DMS114 treated with DMSO at 0.1 percent for 48 hours (cell line): Measurements from ENCODE around the gene LRRC46.

ENCODE experiments used
- DNase-seq: peaks from one replicate; lab custom pipeline; 2025; ENCODE audit not compliant: unreplicated experiment; lab: John Stamatoyannopoulos, UW

Gene LRRC46, protein sequence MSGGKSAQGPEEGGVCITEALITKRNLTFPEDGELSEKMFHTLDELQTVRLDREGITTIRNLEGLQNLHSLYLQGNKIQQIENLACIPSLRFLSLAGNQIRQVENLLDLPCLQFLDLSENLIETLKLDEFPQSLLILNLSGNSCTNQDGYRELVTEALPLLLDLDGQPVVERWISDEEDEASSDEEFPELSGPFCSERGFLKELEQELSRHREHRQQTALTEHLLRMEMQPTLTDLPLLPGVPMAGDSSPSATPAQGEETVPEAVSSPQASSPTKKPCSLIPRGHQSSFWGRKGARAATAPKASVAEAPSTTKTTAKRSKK

DNA sequence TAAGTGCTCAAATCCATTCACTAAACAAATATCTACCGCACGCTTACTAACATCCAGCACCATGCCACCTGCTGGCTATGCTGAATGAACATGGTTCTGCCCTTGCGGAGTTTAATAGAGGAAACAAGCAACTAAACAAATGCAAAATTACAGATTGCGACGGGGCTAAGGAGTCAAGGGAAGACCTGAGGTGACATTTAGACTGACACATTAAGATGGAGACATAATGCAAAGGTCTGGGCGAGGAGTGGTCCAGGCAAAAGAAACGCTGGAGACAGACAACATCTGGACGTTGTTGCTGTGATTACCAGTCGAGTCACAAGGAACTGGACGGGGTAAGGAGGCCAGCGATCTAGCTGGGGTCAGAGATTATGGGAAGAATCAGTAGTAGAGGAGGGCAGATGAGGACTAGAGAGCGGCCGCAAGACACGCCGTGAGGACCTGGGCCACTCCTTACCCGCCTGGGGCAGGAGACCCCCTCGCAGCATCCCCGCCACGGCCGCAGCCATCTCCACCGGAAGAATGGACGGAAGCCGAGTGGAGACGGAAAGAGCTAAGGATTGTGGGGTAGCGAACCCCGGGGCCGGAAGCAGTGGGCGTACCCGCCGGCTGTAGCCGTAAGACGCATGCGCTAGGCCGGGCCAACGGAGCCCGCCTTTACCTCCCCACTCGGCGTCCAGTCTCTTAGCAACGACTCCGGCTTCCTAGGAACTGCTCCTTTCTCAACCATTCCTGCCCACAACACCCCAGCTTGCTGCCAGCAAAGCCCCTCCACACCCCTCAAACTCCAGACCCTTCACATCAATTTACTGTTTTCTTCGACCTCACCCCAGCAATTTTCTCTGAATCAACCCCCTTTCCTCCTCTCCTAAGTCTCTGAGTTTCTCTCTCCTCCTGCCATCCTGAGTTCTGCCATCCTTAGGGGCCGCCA lies at the start of gene LRRC46, which contains the start of gene MRPL10:
Gene LRRC46 (plus strand): TSS at position 668 of the 931 bp plus-strand sequence. CDS start 320 bp downstream, outside the sequence.
Gene MRPL10 (minus strand): TSS at position 539 of the 931 bp plus-strand sequence. CDS start 30 bp downstream, at position 509.
- peak; percentile 90 for DNase-seq

DNA sequence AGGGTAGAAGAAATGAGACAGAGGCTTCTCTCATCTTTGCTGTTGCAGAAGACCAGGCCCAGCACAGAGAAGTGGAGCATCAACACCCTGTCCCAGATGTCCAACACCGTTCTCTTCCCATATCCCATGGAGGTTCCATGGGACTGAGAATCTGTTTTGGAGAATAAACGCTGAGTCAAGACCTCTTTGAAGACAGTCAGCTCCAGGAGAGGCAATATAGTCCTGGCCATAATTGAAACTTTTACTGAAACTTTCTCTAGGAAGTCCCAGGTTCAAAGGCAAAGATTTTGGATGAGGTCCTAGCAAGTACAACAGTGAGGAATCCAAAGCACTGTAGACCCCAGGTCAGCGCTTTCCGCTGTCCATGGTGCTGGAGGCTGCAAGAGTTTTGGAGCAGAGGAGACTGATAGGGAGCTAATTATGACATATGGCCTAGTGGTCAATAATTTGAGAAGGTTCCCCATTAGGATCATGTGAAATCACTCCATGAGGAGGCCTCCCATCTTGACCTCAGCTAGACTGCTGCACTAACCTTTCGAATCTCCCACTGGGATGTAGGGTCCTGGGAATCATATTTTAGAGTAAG lies 45.8 kb upstream of the LRRC46 start:
- no peak for DNase-seq

DNA sequence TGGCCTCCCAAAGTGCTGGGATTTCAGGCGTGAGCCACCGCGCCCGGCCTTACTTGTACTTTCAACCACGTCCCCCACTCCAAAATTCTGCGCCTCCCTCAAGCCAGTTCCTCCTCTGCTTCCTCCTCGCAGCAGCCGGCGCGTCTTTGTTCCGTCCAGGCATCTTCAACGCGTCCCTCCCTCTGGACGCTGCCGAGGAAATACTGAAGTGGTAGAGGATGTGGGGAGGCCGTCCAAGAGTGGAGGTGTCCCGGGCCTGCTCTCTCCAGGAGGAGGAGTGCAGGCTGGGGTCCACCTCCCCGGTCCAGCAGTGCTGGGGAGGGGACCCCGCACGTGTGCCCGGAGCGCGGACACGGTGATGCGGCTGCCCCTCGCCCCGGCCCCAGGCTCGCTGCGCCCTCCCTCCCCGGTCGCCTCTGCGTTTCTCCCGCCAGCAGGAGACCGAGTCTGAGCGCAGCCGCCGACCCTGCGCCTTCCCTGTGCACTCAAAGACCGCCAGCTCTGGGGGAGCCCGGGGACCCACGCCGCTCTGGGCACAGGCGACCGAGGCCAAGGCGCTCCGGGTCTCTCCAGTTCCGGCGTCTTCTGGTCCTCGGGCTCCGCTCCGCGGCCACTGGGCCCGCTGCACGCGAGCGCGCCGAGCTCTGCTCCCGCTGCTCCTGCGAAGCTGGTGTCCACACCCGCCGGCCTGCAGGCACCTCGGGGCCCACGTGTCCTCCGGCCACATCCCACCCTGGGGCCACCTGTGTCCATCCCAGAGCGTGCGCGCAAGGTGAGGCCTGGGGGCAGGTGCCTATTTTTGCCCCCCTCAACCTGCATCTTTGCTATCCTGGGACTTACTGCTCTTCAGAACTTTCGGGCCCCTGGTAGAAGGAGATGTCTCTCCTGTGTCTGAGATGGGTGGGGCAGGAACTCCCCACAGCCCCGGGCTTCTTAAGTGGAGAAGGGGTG lies 41.6 kb upstream of the LRRC46 start:
- peak; percentile 32 for DNase-seq

DNA sequence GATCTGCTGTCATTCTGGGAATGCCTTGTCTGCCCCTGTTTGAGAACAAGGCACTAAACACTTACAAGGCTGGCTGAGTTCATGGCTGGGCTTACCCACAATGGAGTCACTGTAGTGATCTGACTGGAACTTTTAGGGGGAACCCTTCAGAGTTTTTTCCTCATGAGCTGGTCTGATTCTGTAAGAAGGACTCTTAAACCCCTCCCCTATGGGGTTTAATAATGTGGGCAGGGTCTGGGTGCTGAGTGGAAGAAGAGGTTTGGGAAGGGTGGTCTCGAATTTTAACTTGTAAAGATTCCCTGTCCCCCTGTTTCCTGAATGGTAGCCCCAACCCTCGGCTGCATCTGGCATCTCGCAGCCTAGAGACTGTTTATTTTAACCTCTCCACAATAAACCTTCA lies 40.4 kb upstream of the LRRC46 start:
- DNase-seq, result no peak

DNA sequence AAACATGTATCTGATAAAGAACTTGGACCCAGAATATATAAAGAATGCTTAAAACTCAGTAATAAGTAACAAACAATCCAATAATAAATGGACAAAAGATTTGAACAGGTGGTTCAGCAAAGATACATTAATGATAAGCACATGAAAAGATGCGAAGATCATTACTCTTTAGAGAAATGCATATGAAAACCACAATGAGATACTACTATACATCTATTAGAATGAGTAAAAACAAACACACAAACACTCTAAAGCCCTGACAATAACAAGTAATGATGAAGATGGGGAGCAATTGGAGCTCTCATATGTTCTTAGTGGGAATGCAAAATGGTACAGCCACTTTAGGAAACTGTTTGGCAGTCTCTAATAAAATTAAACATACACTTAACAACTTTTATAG lies 39.0 kb upstream of the LRRC46 start:
- DNase-seq, result no peak

- DNase-seq, result no peak
Observed at GRCh38 chr17:47792979-47793378, 38.5 kb upstream of the LRRC46 start.

- no peak for DNase-seq
Observed at GRCh38 chr17:47797797-47798196, 33.7 kb upstream of the LRRC46 start.

DNA sequence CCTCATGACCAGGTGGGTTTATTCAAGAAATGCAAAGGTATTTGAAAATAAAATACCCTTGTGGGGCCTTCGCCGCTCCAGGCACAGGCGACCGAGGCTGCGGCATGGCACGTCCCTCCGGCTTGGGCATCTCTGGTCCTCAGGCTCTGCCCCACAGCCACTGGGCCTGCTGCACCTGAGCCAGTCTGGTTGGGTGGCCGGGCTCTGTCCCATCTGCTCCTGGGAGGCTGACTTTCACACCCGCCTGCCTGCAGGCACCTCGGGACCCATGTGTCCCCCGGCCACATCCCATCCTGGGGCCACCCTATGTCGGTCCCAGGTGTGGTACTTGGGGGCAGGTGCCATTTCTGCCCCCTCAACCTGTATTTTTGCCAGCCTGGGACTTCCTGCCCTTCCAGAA lies 30.8 kb upstream of the LRRC46 start:
- DNase-seq, result no peak

GRCh38 chr17:47801176-47801765 lies 30.2 kb upstream of the LRRC46 start:
- no peak for DNase-seq

DNA sequence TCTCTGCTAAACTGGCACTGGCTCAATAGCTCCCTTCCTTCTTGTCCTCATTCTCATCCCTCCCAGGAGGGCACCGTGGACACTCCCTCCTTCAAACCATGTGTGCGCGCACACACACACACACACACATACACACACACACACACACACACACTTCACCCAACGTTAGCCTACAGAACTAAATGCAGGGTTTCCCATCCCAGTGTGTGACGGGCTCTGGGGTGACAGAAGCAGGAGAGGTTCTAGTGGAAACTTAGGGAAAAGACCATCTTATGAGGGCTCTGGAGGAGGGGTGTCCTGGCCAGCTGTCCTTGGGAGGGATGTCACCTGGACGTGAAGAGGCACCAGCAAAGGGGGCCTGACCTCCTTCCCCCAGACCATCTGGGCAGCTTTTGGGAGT lies 29.6 kb upstream of the LRRC46 start:
- DNase-seq, result no peak

DNA sequence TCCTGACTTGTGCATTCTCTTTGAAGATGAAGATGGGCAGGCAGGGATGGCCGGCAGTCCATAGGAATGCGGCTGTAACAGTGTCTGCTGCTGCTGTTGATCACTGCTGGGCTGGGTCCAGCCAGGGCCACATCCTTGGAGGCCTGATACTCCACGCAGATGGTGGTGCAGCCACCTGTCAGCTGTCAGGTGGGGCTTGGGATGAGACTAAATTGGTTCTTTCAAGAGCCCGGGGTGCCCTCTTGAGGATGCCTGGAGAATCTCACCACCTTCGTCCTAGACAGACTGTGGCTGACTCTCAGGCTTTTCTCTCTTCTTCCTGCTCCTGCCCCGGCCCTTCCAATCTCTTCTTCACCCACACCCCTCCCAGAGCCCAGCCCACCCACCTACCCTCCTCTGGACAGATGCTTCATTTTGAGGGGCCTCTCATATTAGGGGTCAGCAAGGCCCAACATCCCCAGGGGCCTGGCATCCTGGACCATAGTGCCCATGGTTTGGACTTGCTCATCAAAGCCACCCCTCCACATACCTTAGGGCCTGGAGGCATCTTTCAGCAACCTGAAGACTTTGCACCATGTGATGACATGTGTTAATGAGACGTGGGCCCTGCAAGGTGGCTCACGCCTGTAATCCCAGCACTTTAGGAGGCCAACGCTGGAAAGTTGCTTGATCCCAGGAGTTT lies 29.0 kb upstream of the LRRC46 start:
- DNase-seq, result peak; percentile 24

DNA sequence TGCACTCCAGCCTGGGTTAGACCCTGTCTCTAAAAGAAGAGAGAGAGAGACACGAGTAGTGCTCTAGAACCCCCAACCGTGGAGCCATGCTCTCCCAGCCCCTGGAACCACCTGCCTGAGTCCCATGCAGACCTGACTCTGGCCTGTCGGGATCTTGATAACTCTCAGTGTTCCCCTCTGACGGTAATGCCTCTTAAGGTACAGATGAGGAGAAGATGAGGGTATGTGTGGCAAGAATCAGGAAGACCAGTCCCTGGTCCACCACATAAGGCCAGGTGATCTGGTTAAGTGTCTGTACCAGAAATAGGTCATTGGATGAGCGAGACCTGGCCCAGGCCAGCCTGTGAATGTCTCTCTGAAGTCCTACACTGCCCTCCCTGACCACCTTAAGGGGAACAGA lies 28.3 kb upstream of the LRRC46 start:
- no peak for DNase-seq

- no peak for DNase-seq
Observed at GRCh38 chr17:47803751-47804150, 27.7 kb upstream of the LRRC46 start.

- no peak for DNase-seq
Observed at GRCh38 chr17:47804461-47804860, 27.0 kb upstream of the LRRC46 start.

DNA sequence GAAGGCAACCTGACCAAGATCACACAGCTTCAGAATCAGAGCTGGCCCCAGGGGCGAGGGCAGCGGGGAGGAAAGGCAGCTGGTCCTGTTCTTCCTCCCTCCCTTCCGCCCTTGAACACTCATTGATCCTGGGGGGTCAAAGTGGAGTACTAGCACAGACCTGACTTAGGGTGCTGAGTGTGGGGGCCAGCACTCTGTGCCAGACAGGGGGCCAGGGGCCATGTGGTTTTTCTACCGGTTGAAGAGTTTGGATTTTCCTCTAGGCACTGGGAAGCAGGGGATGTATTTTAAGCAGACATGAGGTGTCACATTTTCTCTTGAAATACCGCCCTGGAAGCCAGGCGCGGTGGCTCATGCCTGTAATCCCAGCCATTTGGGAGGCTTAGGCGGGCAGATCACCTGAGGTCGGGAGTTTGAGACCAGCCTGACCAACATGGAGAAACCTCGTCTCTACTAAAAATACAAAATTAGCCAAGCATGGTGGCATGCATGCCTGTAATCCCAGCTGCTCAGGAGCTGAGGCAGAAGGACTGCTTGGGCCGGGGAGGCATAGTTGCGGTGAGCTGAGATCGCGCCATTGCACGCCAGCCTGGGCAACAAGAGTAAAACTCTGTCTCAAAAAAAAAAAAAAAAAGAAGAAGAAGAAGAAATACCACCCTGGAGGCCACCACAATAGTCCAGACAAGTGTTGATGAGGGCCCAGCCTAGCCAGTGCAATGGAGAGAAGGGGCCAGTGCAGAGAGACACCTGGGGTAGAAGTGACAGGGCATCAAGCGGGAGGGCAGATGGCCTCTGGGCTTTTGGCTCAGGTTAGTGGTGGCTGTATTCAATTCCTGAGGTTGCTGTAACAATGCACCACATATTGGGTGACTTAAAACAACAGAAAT lies 25.2 kb upstream of the LRRC46 start:
- no peak for DNase-seq

DNA sequence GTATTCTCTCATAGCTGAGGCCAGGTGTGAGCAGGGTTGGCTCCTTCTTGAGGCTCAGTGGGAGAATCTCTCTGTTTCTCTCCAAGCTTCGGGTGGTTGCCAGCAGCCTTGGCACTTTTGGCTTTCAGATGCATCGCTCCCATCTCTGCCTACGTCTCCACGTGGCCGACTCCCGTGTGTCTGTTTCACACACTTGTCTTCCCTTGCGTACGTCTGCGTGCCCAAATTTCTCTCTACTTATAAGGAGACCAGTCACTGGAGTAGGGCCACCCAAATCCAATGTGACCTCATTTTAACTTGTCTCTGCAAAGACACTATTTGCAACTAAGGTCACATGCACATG lies 24.6 kb upstream of the LRRC46 start:
- no peak for DNase-seq

DNA sequence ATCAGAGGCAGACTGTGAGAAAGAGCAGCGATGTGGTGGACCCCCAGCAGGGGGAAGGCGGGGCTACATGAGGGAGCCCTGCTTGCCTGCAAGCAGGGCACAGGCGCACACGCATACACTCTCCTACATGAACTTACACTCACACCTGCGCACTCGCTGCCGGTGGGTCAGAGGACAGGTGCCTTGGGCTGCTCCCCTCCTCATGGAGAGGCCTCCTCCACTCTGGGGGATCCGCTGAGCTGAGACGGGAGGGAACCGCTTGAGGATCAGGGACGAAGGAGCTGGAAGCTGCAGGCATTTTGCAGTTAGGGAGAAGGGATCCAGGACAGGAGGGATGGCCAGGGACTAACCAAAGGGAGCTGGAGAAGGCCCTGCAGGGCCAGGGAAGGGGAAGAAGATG lies 24.0 kb upstream of the LRRC46 start:
- no peak for DNase-seq

DNA sequence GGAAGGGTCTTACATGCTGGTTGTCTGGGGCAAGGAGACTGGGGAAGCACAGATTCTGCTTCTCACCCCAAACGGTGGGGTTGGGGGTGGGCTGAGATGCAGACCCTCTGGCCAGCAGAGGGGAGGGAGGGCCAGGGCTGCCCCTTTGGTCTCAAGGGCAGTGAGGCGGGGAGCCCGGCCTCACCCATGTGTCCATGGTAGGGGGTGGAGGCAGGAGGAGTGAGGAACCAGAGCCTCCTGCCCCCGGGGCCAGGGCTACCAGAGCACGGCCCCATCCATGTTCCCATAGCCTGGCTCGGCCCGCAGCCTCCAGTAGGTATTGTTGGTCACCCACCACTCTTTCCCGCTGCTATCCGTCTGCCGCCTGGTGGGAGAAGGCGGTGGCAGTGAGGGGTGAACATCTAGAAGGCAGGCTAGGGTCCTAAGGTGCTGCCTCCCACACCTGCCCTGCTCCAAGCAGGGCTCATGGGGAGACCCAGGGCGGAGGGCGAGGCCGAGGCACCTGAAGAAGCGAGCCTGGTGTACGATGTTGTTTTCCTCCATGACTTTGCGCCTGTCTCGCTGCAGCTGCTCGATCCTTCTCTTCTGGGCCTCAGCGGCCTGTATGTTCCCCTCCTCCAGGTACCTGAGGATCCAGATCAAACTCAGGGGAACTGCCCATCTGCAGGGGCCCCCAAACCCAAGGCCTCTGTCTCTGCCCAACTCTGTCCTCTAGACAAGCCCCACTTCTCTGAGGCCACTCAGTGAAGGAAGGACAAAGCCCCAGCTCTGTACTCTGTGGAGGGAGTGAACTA lies 23.2 kb upstream of the LRRC46 start:
- DNase-seq, result no peak
